Common myeloid progenitor, CD34-positive (primary cell): ENCODE results near the gene CD244.
"Not testable (repeated sequence)": the region's sequence is repeated elsewhere in the genome, so short reads cannot be mapped to it uniquely, and the experiment has no call there.

Source experiments
- CTCF ChIA-PET: fragments of 350-600 bp; sonication (Branson Sonifier 250); formaldehyde crosslinking; loops from one replicate; lab custom pipeline; 2021; ENCODE audit warnings: antibody characterized with exemption; lab: Charles Lee
- POLR2A ChIA-PET: fragments of 350-600 bp; sonication (Branson Sonifier 250); formaldehyde crosslinking; loops from one replicate; lab custom pipeline; 2021; ENCODE audit warnings: antibody characterized with exemption; lab: Charles Lee
- DNase-seq, 3 donors: peaks; one replicate each; pipeline versions ENCODE4 v3.0.0 to v3.0.0-alpha.2; 2013
- H3K27ac ChIP-seq, 2 experiments: 1 replicate in 1 of 2; 2 replicates in 1 of 2; pipeline ENCODE4 v1.7.0; 2013; ENCODE audit warnings: inconsistent platforms in 2 of 2, low read length in 2 of 2, mild to moderate bottlenecking in 2 of 2, low read depth in 1 of 2, moderate library complexity in 1 of 2; ENCODE audit not compliant: severe bottlenecking in 2 of 2, insufficient read depth in 1 of 2, poor library complexity in 1 of 2
- H3K27me3 ChIP-seq, 5 experiments: replicated peaks in 2 of 5; 1 replicate in 3 of 5; 2 replicates in 2 of 5; pipeline versions ENCODE4 v1.6.1 to v1.7.0; 2013; ENCODE audit warnings: low read length in 4 of 5, mild to moderate bottlenecking in 2 of 5, moderate library complexity in 2 of 5, inconsistent platforms in 1 of 5; ENCODE audit not compliant: insufficient read depth in 5 of 5, control insufficient read depth in 4 of 5
- H3K36me3 ChIP-seq, 4 experiments: 1 replicate in 2 of 4; 2 replicates in 2 of 4; pipeline versions ENCODE4 v1.6.1 to v1.7.0; 2013; ENCODE audit warnings: low read length in 3 of 4, control low read depth in 1 of 4, mild to moderate bottlenecking in 1 of 4; ENCODE audit not compliant: control insufficient read depth in 4 of 4, insufficient read depth in 4 of 4
- H3K4me1 ChIP-seq, 4 experiments: 1 replicate in 3 of 4; 2 replicates in 1 of 4; pipeline versions ENCODE4 v1.6.1 to v1.7.1; 2013; ENCODE audit warnings: low read length in 3 of 4, mild to moderate bottlenecking in 3 of 4, control low read depth in 1 of 4, inconsistent platforms in 1 of 4, moderate library complexity in 1 of 4; ENCODE audit not compliant: control insufficient read depth in 4 of 4, insufficient read depth in 4 of 4; ENCODE audit errors: control extremely low read depth in 1 of 4
- H3K4me3 ChIP-seq, 7 experiments: 1 replicate in 4 of 7; 2 replicates in 3 of 7; pipeline versions ENCODE4 v1.5.1 to v1.7.0; 2013; ENCODE audit warnings: mild to moderate bottlenecking in 7 of 7, low read length in 6 of 7, moderate library complexity in 6 of 7, inconsistent platforms in 2 of 7, low read depth in 2 of 7, control low read depth in 1 of 7; ENCODE audit not compliant: insufficient read depth in 4 of 7, control insufficient read depth in 1 of 7; ENCODE audit errors: extremely low read depth in 1 of 7
- H3K9me3 ChIP-seq, 5 experiments: 1 replicate in 4 of 5; 2 replicates in 1 of 5; pipeline versions ENCODE4 v1.6.1 to v1.7.1; 2013; ENCODE audit warnings: low read length in 4 of 5, mild to moderate bottlenecking in 2 of 5, inconsistent platforms in 1 of 5, low read depth in 1 of 5, moderate library complexity in 1 of 5; ENCODE audit not compliant: control insufficient read depth in 4 of 5, insufficient read depth in 2 of 5; ENCODE audit errors: control extremely low read depth in 1 of 5
- whole genome bisulfite sequencing: methylation state at CpG from one replicate; pipeline ENCODE4 v1.1.5; 2013; ENCODE audit not compliant: insufficient coverage; 5-methylcytosine and 5-hydroxymethylcytosine counted together

Gene CD244

DNA sequence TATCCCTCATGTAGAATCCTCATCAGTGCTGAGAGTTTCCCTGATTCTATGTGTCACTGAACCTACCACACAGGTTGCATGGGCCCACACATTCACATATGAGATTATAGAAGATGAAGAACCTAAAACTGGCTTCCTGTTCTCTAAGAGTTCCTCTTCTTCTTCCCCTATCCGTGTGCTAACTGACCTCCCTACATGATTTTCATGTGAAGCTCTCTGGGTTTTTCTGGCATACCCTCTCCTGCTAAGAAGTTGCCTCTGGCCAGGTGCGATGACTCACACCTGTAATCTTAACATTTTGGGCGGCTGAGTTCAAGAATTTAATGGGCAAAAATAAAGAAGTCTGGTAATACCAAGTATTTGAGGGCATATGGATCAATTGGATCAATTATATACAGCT is 5.5 kb upstream of the CD244 start:
- ChIA-PET POLR2A (no interaction called here), CTCF (interaction anchor here (0.8 to 2.1 kb wide), 3 partner anchors 12 to 37 kb away, joined by 3 to 10 read pairs (median 3); no protein-coding TSS in a partner anchor)
- Histone ChIP-seq H3K36me3 (no peaks in the 10 kb centered on the region), H3K9me3 (peaks cover 0 to 2% (median 0%) of the 10 kb centered on the region in 5 experiments), H3K4me1 (peaks cover 2 to 39% (median 25%) of the 10 kb centered on the region in 4 experiments), H3K27ac (no peak overlapping the region), H3K4me3 (no peak overlapping the region), H3K27me3 (no peaks in the 10 kb centered on the region)
- WGBS = 60% methylated on average over 3 of the region's 3 CpGs
- DNase-seq = peak in 2 of 3 donors; percentile 58 to 80

DNA sequence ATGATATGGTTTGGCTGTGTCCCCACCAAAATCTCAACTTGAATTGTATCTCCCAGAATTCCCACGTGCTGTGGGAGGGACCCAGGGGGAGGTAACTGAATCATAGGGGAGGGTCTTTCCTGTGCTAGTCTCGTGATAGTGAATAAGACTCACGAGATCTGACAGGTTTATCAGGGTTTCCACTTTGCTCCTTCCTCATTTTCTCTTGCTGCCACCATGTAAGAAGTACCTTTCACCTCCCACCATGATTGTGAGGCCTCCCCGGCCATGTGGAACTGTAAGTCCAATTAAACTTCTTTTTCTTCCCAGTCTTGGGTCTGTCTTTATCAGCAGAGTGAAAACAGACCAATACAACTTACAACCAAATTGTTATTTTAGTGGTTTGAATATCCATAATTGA is 5.0 kb upstream of the CD244 start:
- H3K36me3 ChIP-seq, H3K27ac ChIP-seq, H3K4me3 ChIP-seq, H3K9me3 ChIP-seq, H3K27me3 ChIP-seq, POLR2A ChIA-PET: not testable (repeated sequence)
- CTCF ChIA-PET = interaction anchor here (0.8 to 2.1 kb wide), 2 partner anchors 13 to 32 kb away, joined by 3 to 10 read pairs; no protein-coding TSS in a partner anchor
- peak in 2 of 3 donors; percentile 33 to 74 for DNase-seq
- 49% methylated on average over 4 of the region's 4 CpGs for WGBS
- peaks cover 6 to 44% (median 30%) of the 10 kb centered on the region in 4 experiments for H3K4me1 ChIP-seq

DNA sequence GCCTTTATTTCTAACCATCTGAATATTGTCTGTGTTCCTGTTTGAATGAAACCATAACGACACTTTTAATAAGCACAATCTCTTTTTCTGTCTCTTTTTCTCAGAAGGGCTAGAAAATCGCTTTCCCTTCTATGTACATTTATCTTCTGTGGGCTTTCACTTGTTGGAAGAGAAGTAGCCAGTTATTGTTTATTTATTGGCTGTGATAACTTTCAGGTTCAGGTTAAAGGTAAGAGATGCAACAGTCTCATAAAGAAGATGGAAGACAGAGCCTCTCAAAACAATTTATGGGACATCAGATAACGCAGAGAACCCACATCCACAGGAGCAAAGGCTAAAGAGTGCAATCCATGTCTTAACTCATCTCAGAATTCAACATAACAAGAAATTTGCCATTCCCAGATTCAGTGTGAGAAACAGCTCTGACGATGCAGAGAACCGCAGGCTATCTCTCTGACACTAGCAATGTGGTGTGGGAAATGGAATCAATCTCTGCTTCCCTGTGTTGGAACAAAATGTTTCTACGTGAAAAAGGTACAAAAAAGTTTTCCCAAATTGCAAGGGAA is 4.1 kb upstream of the CD244 start:
- peaks cover 8 to 51% (median 39%) of the 10 kb centered on the region in 4 experiments for H3K4me1 ChIP-seq
- DNase-seq = no peak
- ChIA-PET CTCF (interaction anchor here (1.4 to 21.5 kb wide), 2 partner anchors 10 to 23 kb away, joined by 9 to 385 read pairs; no protein-coding TSS in a partner anchor), POLR2A (no interaction called here)
- H3K27ac ChIP-seq = no peak overlapping the region
- H3K36me3 ChIP-seq = no peaks in the 10 kb centered on the region
- H3K9me3 ChIP-seq = peaks cover 0 to 2% (median 0%) of the 10 kb centered on the region in 5 experiments
- 92% methylated on average over 2 of the region's 6 CpGs for WGBS
- H3K27me3 ChIP-seq = no peaks in the 10 kb centered on the region
- no peak overlapping the region for H3K4me3 ChIP-seq

DNA sequence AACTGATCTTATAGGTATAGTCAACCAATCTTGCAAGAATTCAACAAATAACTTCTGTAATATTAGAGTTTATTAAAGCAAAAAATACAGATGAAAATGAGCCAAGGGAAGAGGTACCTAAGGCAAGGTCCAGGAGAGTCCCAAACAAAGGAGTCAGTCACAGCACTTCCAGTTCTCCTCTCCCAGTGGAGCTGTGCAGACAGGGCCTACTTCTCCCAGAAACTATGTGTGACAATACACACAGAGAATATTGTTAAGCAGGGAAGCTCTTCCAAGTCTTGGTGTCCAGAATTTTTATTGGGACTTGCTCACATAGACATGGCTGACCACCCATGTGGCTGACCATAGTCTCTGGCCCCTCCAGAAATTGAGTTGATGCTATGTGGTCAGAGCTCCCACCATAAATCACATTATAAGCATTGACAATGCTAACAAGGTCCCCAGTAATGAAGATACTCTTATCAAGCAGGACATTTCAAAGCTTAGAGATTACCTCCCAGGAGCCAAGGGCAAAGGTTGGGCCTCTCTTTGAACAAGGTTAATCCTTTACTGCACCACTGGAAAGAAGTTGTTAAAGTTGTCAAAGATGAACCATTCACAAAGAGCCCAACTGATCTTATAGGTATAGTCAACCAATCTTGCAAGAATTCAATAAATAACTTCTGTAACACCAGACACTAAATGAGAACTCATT is 3.5 kb upstream of the CD244 start:
- Histone ChIP-seq H3K4me3 (no peak overlapping the region), H3K9me3 (peaks cover 0 to 2% (median 0%) of the 10 kb centered on the region in 5 experiments), H3K4me1 (peaks cover 11 to 56% (median 44%) of the 10 kb centered on the region in 4 experiments), H3K27ac (no peak overlapping the region), H3K36me3 (no peaks in the 10 kb centered on the region), H3K27me3 (no peaks in the 10 kb centered on the region)
- DNase-seq = no peak
- ChIA-PET POLR2A (no interaction called here), CTCF (interaction anchor here (0.8 to 21.5 kb wide), 3 partner anchors 10 to 123 kb away, joined by 3 to 385 read pairs (median 9); no protein-coding TSS in a partner anchor)

DNA sequence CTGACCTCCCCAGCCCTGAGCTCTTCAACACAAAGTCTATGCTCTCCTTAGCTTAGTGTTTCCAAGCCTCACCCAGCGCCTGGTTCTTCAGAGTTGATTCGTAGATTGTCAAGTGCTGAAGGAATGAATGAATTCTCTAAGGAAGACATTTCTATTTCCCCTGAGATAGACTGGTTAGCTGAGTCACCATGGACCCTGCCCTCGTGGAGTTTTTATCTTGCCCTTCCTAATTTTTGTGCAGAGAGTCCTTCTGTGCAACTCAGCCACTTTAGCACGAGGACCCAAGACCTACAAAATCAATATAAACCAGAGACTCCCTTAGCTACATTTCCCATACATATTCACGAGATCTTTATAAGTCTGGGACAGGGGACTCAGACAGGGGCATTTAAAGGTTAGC is 2.6 kb upstream of the CD244 start:
- 70% methylated on average over 3 of the region's 5 CpGs for WGBS
- ChIA-PET POLR2A (no interaction called here), CTCF (interaction anchor here (0.8 to 21.5 kb wide), 7 partner anchors 11 to 140 kb away, joined by 3 to 385 read pairs (median 3); no protein-coding TSS in a partner anchor)

DNA sequence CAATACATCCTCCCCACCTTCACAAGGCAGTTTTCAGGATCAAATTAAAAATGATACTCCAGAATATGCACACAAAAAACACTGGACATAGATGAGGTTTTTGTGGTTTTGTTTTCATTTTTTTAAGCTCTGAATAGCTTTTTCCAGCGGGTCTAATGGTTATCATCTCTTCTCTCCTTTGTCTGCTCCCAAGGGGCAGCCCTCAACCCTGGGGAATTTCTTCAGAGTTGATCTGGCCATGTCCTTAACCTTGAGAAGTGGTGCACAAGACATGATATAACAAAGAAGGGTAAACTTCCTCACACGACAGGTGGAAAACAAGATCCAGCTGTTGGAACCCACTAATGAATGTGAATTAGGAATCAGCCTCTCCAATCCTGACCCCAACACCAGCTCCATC is 1.5 kb upstream of the CD244 start:
- Histone ChIP-seq H3K9me3 (peaks cover 0 to 2% (median 0%) of the 10 kb centered on the region in 5 experiments), H3K27me3 (no peaks in the 10 kb centered on the region), H3K27ac (no peak overlapping the region), H3K4me3 (no peak overlapping the region), H3K36me3 (peaks cover 0 to 2% (median 0%) of the 10 kb centered on the region in 4 experiments), H3K4me1 (peaks cover 19 to 72% (median 62%) of the 10 kb centered on the region in 4 experiments)
- WGBS = 20% methylated on average over 1 of the region's 2 CpGs
- DNase-seq = no peak
- CTCF ChIA-PET = interaction anchor here (1.0 to 21.5 kb wide), 8 partner anchors 9 to 139 kb away, joined by 3 to 385 read pairs (median 3); no protein-coding TSS in a partner anchor
- POLR2A ChIA-PET = interaction anchor here (1.2 to 3.4 kb wide), 2 partner anchors 9 to 27 kb away, joined by 5 to 17 read pairs; no protein-coding TSS in a partner anchor

More for the DNA sequence above, 2.6 kb upstream of the CD244 start:
- peaks cover 16 to 64% (median 51%) of the 10 kb centered on the region in 4 experiments for H3K4me1 ChIP-seq
- DNase-seq = no peak
- H3K27me3 ChIP-seq = no peaks in the 10 kb centered on the region
- H3K36me3 ChIP-seq = peaks cover 0 to 2% (median 0%) of the 10 kb centered on the region in 4 experiments
- peaks cover 0 to 2% (median 0%) of the 10 kb centered on the region in 5 experiments for H3K9me3 ChIP-seq
- no peak overlapping the region for H3K27ac ChIP-seq
- no peak overlapping the region for H3K4me3 ChIP-seq
